ENCODE measurements around the gene SORL1.
"Not testable (repeated sequence)": the region's sequence is repeated elsewhere in the genome, so short reads cannot be mapped to it uniquely, and the experiment has no call there.

GRCh38 chr11:121506237-121506636, 54.1 kb downstream of the SORL1 start:
- TF ChIP-seq CTCF (IDR thresholded peaks at IDR 0.05); EP300 (IDR thresholded peaks at IDR 0.05); POLR2A (IDR thresholded peaks at IDR 0.05; ENCODE audit: low read depth): not testable (repeated sequence)
